SJSA1 (cell line): Measurements from ENCODE around the gene PTPRD. TPM values are rescaled to one million over a fixed set of nuclear protein-coding genes. Genes with fewer than 3 reads are reported as not detected.

ENCODE experiments used
- DNase-seq, 2 experiments: peaks; one replicate each; pipeline ENCODE4 v3.0.0-alpha.2; 2015 to 2020; ENCODE audit warnings: low spot score in 2 of 2, low read depth in 1 of 2
- H3K27ac ChIP-seq: fragments of 250-450 bp; sonication (Bioruptor Pico); 2 replicates; pipeline ENCODE4 v1.5.1; 2020; ENCODE audit warnings: mild to moderate bottlenecking, moderate library complexity
- H3K27me3 ChIP-seq: fragments of 250-450 bp; sonication (Bioruptor Pico); replicated peaks from 2 replicates; pipeline ENCODE4 v1.5.1; 2020; ENCODE audit warnings: mild to moderate bottlenecking, moderate library complexity
- H3K36me3 ChIP-seq: fragments of 250-450 bp; sonication (Bioruptor Pico); 2 replicates; pipeline ENCODE4 v1.5.1; 2020; ENCODE audit warnings: mild to moderate bottlenecking
- H3K4me1 ChIP-seq: fragments of 250-450 bp; sonication (Bioruptor Pico); replicated peaks from 2 replicates; pipeline ENCODE4 v1.6.1; 2021; ENCODE audit warnings: mild to moderate bottlenecking
- H3K4me3 ChIP-seq: fragments of 250-450 bp; sonication (Bioruptor Pico); 2 replicates; pipeline ENCODE4 v1.5.1; 2020; ENCODE audit warnings: mild to moderate bottlenecking
- H3K9me3 ChIP-seq: fragments of 250-450 bp; sonication (Bioruptor Pico); replicated peaks from 2 replicates; pipeline ENCODE4 v1.5.1; 2020; ENCODE audit warnings: mild to moderate bottlenecking
- total RNA-seq: library from RNA; depleted of rRNA; stranded (reverse); fragments of >200 nt; shearing (Covaris generic); gene quantifications from 2 replicates; pipeline ENCODE4 v1.2.3, GENCODE V29; 2014

Gene PTPRD
- total RNA-seq, 1 experiment from 2014 or later: not detected

GRCh38 chr9:8534828-8535227 lies 2078.0 kb downstream of the PTPRD start:
- Histone ChIP-seq H3K27ac (no peak overlapping the region), H3K9me3 (no peaks in the 10 kb centered on the region), H3K36me3 (no peaks in the 10 kb centered on the region), H3K4me1 (no peaks in the 10 kb centered on the region), H3K4me3 (no peak overlapping the region), H3K27me3 (no peaks in the 10 kb centered on the region)
- DNase-seq: no peak

GRCh38 chr9:8533681-8534080 lies 2079.1 kb downstream of the PTPRD start:
- H3K4me3 ChIP-seq: no peak overlapping the region
- no peak for DNase-seq
- no peaks in the 10 kb centered on the region for H3K4me1 ChIP-seq
- H3K36me3 ChIP-seq: no peaks in the 10 kb centered on the region
- H3K9me3 ChIP-seq: no peaks in the 10 kb centered on the region
- H3K27me3 ChIP-seq: no peaks in the 10 kb centered on the region
- no peak overlapping the region for H3K27ac ChIP-seq

GRCh38 chr9:8531826-8532415 lies 2080.9 kb downstream of the PTPRD start:
- Histone ChIP-seq H3K4me1 (no peaks in the 10 kb centered on the region), H3K9me3 (no peaks in the 10 kb centered on the region), H3K27ac (no peak overlapping the region), H3K27me3 (no peaks in the 10 kb centered on the region), H3K4me3 (no peak overlapping the region), H3K36me3 (no peaks in the 10 kb centered on the region)
- DNase-seq: no peak

GRCh38 chr9:8521112-8521511 lies 2091.7 kb downstream of the PTPRD start:
- no peaks in the 10 kb centered on the region for H3K9me3 ChIP-seq
- no peak overlapping the region for H3K4me3 ChIP-seq
- no peaks in the 10 kb centered on the region for H3K4me1 ChIP-seq
- H3K27me3 ChIP-seq: no peaks in the 10 kb centered on the region
- H3K36me3 ChIP-seq: no peaks in the 10 kb centered on the region
- no peak for DNase-seq
- no peak overlapping the region for H3K27ac ChIP-seq

GRCh38 chr9:8515748-8516147 lies 2097.1 kb downstream of the PTPRD start:
- no peaks in the 10 kb centered on the region for H3K4me1 ChIP-seq
- no peak overlapping the region for H3K4me3 ChIP-seq
- no peak for DNase-seq
- no peaks in the 10 kb centered on the region for H3K27me3 ChIP-seq
- H3K9me3 ChIP-seq: no peaks in the 10 kb centered on the region
- no peaks in the 10 kb centered on the region for H3K36me3 ChIP-seq
- no peak overlapping the region for H3K27ac ChIP-seq

GRCh38 chr9:8514760-8515159 lies 2098.0 kb downstream of the PTPRD start:
- Histone ChIP-seq H3K27ac (no peak overlapping the region), H3K4me1 (no peaks in the 10 kb centered on the region), H3K4me3 (no peak overlapping the region), H3K27me3 (no peaks in the 10 kb centered on the region), H3K9me3 (no peaks in the 10 kb centered on the region), H3K36me3 (no peaks in the 10 kb centered on the region)
- no peak for DNase-seq

- Histone ChIP-seq H3K4me3 (no peak overlapping the region), H3K4me1 (no peaks in the 10 kb centered on the region), H3K36me3 (no peaks in the 10 kb centered on the region), H3K27me3 (no peaks in the 10 kb centered on the region), H3K27ac (no peak overlapping the region), H3K9me3 (no peaks in the 10 kb centered on the region)
- DNase-seq: no peak
Measured at GRCh38 chr9:8508671-8509290, 2104.0 kb downstream of the PTPRD start.

- no peak for DNase-seq
- Histone ChIP-seq H3K4me1 (no peaks in the 10 kb centered on the region), H3K9me3 (no peaks in the 10 kb centered on the region), H3K36me3 (no peaks in the 10 kb centered on the region), H3K27me3 (no peaks in the 10 kb centered on the region), H3K27ac (no peak overlapping the region), H3K4me3 (no peak overlapping the region)
Measured at GRCh38 chr9:8494571-8494970, 2118.2 kb downstream of the PTPRD start.

- H3K27me3 ChIP-seq: no peaks in the 10 kb centered on the region
- H3K9me3 ChIP-seq: no peaks in the 10 kb centered on the region
- H3K36me3 ChIP-seq: no peaks in the 10 kb centered on the region
- H3K4me3 ChIP-seq: no peak overlapping the region
- no peak for DNase-seq
- no peak overlapping the region for H3K27ac ChIP-seq
- H3K4me1 ChIP-seq: no peaks in the 10 kb centered on the region
Measured at GRCh38 chr9:8492679-8493078, 2120.1 kb downstream of the PTPRD start.

- H3K9me3 ChIP-seq: no peaks in the 10 kb centered on the region
- H3K27me3 ChIP-seq: no peaks in the 10 kb centered on the region
- H3K4me1 ChIP-seq: no peaks in the 10 kb centered on the region
- no peak overlapping the region for H3K27ac ChIP-seq
- no peaks in the 10 kb centered on the region for H3K36me3 ChIP-seq
- H3K4me3 ChIP-seq: no peak overlapping the region
- no peak for DNase-seq
Measured at GRCh38 chr9:8492024-8492423, 2120.8 kb downstream of the PTPRD start.

GRCh38 chr9:8491563-8491962 lies 2121.2 kb downstream of the PTPRD start:
- H3K27me3 ChIP-seq: no peaks in the 10 kb centered on the region
- no peak overlapping the region for H3K27ac ChIP-seq
- H3K9me3 ChIP-seq: no peaks in the 10 kb centered on the region
- H3K36me3 ChIP-seq: no peaks in the 10 kb centered on the region
- H3K4me1 ChIP-seq: no peaks in the 10 kb centered on the region
- no peak for DNase-seq
- H3K4me3 ChIP-seq: no peak overlapping the region

GRCh38 chr9:8489835-8490234 lies 2123.0 kb downstream of the PTPRD start:
- Histone ChIP-seq H3K27me3 (no peaks in the 10 kb centered on the region), H3K36me3 (no peaks in the 10 kb centered on the region), H3K9me3 (no peaks in the 10 kb centered on the region), H3K27ac (no peak overlapping the region), H3K4me1 (no peaks in the 10 kb centered on the region), H3K4me3 (no peak overlapping the region)
- no peak for DNase-seq

GRCh38 chr9:8486095-8486494 lies 2126.7 kb downstream of the PTPRD start:
- no peak overlapping the region for H3K27ac ChIP-seq
- H3K9me3 ChIP-seq: no peaks in the 10 kb centered on the region
- DNase-seq: no peak
- no peaks in the 10 kb centered on the region for H3K4me1 ChIP-seq
- H3K4me3 ChIP-seq: no peak overlapping the region
- no peaks in the 10 kb centered on the region for H3K27me3 ChIP-seq
- H3K36me3 ChIP-seq: no peaks in the 10 kb centered on the region

GRCh38 chr9:8484597-8485191 lies 2128.1 kb downstream of the PTPRD start:
- Histone ChIP-seq H3K36me3 (no peaks in the 10 kb centered on the region), H3K4me1 (no peaks in the 10 kb centered on the region), H3K27me3 (no peaks in the 10 kb centered on the region), H3K9me3 (no peaks in the 10 kb centered on the region), H3K4me3 (no peak overlapping the region), H3K27ac (no peak overlapping the region)
- DNase-seq: no peak
